ENCODE measurements around the gene NLGN2. TPM values are rescaled to one million over a fixed set of nuclear protein-coding genes. Genes with fewer than 3 reads are reported as not detected.

The NLGN2 gene
- total and polyA plus RNA-seq, 4 donors: 5.0 to 15.2 (median 8.2) TPM

DNA sequence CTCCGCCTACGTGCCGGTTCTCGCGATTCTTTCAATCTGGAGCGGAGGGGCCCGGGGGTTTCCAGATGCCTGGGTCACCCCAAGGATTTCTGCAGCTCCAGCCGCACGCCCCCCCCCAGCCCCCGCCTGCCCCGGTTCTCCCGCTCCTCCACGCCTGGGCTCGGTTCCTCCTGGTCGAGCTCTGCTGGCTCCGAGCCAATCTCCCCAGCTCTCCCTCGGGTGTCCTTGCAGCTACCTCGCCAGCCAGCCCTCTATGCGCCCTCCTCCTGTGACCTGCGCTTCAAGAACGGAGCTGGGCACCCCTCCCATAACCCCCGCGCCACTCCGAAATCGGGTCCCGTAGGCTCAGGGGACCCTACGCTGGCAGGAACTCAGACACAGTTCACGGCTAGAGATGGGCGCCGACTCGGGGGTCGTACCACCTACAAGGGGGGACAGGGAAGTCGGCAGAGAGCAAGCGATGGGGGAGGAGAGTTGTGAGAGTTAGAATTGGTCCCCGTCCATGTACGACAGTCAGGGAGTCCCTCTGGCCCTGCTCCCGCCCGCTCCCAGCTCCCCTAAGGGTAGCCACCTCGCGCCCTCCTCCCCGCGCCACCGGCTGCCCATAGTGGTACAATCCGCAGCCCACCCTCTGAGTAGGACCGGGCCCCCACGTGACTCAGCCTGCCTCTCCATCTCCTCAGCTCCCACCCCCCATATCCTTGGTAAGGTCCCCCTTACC is 32.6 kb downstream of the NLGN2 start:
- ATAC-seq (ENCODE audit: insufficient read depth, low FRiP score) (no peak), DNase-seq (peak; percentile 51 to 61 (median 60))
- Histone ChIP-seq H3K4me1 (ENCODE audit: control insufficient read depth in 5 of 5, insufficient read depth in 5 of 5, low read length in 5 of 5) (peaks cover 0 to 38% (median 16%) of the 10 kb centered on the region in 5 donors), H3K27me3 (ENCODE audit: control insufficient read depth in 3 of 3, insufficient read depth in 3 of 3, low read length in 2 of 3) (peaks cover 0 to 43% (median 42%) of the 10 kb centered on the region in 3 donors), H3K9ac (ENCODE audit: insufficient read depth in 1 of 2, low read length in 2 of 2) (no peak overlapping the region), H3K9me3 (ENCODE audit: control insufficient read depth in 4 of 4, insufficient read depth in 3 of 4, low read length in 3 of 4) (no peaks in the 10 kb centered on the region), H3K27ac (ENCODE audit: low read depth in 1 of 2, low read length in 1 of 2) (no peak overlapping the region), H3K4me3 (no peak overlapping the region), H3K36me3 (ENCODE audit: control insufficient read depth in 4 of 4, insufficient read depth in 4 of 4, low read length in 4 of 4) (no peaks in the 10 kb centered on the region)
- TF ChIP-seq, protein P1, sequence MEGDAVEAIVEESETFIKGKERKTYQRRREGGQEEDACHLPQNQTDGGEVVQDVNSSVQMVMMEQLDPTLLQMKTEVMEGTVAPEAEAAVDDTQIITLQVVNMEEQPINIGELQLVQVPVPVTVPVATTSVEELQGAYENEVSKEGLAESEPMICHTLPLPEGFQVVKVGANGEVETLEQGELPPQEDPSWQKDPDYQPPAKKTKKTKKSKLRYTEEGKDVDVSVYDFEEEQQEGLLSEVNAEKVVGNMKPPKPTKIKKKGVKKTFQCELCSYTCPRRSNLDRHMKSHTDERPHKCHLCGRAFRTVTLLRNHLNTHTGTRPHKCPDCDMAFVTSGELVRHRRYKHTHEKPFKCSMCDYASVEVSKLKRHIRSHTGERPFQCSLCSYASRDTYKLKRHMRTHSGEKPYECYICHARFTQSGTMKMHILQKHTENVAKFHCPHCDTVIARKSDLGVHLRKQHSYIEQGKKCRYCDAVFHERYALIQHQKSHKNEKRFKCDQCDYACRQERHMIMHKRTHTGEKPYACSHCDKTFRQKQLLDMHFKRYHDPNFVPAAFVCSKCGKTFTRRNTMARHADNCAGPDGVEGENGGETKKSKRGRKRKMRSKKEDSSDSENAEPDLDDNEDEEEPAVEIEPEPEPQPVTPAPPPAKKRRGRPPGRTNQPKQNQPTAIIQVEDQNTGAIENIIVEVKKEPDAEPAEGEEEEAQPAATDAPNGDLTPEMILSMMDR (IDR thresholded peaks at IDR 0.05; ENCODE audit: control extremely low read depth, extremely low read depth): no peak
- 0 to 4% methylated on average over 39 to 46 of the region's 46 CpGs for WGBS, 2 donors

DNA sequence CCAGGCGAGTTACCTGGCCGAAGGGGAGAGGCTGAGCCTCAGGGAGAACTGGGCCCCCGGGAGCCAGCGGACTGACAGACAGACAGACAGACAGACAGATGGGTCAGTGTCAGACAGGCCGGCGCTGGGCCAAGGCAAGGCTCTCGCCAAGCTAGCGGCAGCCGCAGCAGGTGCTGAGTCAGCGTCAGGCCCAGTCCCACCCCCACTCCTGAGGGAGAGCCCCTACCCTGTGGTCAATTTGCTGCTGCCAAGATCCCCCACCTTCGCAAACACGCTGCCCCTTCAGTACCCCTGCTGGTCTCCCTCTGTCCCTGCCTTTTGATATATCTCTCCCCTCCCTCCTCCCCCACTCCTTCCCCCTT is 33.2 kb downstream of the NLGN2 start:
- TF ChIP-seq, protein P1 (IDR thresholded peaks at IDR 0.05; ENCODE audit: control extremely low read depth, extremely low read depth): no peak
- ATAC-seq (ENCODE audit: insufficient read depth, low FRiP score) (no peak), DNase-seq (peak in 2 of 3 donors; percentile 35 to 46)
- Histone ChIP-seq H3K27ac (ENCODE audit: low read depth in 1 of 2, low read length in 1 of 2) (no peak overlapping the region), H3K27me3 (ENCODE audit: control insufficient read depth in 3 of 3, insufficient read depth in 3 of 3, low read length in 2 of 3) (peaks cover 0 to 42% (median 42%) of the 10 kb centered on the region in 3 donors), H3K4me3 (no peak overlapping the region), H3K36me3 (ENCODE audit: control insufficient read depth in 4 of 4, insufficient read depth in 4 of 4, low read length in 4 of 4) (no peaks in the 10 kb centered on the region), H3K9me3 (ENCODE audit: control insufficient read depth in 4 of 4, insufficient read depth in 3 of 4, low read length in 3 of 4) (no peaks in the 10 kb centered on the region), H3K9ac (ENCODE audit: insufficient read depth in 1 of 2, low read length in 2 of 2) (no peak overlapping the region), H3K4me1 (ENCODE audit: control insufficient read depth in 5 of 5, insufficient read depth in 5 of 5, low read length in 5 of 5) (peaks cover 0 to 36% (median 16%) of the 10 kb centered on the region in 5 donors)
- 5 to 15% methylated on average over 12 of the region's 12 CpGs for WGBS, 2 donors

DNA sequence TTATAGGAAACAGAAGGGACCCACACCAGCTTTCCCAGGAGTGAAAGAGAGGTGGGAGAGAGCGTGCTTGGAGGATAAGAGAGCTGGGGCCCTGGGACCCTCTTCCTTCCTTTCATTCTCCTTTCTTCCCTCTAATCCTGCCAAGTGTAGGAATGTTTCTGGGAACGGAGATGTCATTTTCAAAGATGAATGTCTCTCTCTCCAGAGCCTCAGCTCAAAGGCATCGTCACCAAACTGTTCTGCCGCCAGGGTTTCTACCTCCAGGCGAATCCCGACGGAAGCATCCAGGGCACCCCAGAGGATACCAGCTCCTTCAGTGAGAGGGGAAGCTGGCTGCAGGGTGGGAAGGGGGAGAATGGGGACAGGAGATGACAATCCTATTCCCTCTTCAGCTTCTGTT is 33.6 kb downstream of the NLGN2 start:
- peaks cover 0 to 34% (median 16%) of the 10 kb centered on the region in 5 donors for H3K4me1 ChIP-seq (ENCODE audit: control insufficient read depth in 5 of 5, insufficient read depth in 5 of 5, low read length in 5 of 5)
- no peak overlapping the region for H3K9ac ChIP-seq (ENCODE audit: insufficient read depth in 1 of 2, low read length in 2 of 2)
- no peaks in the 10 kb centered on the region for H3K9me3 ChIP-seq (ENCODE audit: control insufficient read depth in 4 of 4, insufficient read depth in 3 of 4, low read length in 3 of 4)
- TF ChIP-seq, protein P1 (IDR thresholded peaks at IDR 0.05; ENCODE audit: control extremely low read depth, extremely low read depth): no peak
- ATAC-seq (ENCODE audit: insufficient read depth, low FRiP score) (no peak), DNase-seq (no peak)
- no peak overlapping the region for H3K4me3 ChIP-seq
- H3K27me3 ChIP-seq (ENCODE audit: control insufficient read depth in 3 of 3, insufficient read depth in 3 of 3, low read length in 2 of 3): peaks cover 0 to 45% (median 42%) of the 10 kb centered on the region in 3 donors
- H3K27ac ChIP-seq (ENCODE audit: low read depth in 1 of 2, low read length in 1 of 2): no peak overlapping the region
- 74 to 79% methylated on average over 7 of the region's 7 CpGs for WGBS, 2 donors
- H3K36me3 ChIP-seq (ENCODE audit: control insufficient read depth in 4 of 4, insufficient read depth in 4 of 4, low read length in 4 of 4): no peaks in the 10 kb centered on the region
